HepG2 (cell line): ENCODE measurements around the gene KRT12. TPM values are rescaled to one million over a fixed set of nuclear protein-coding genes. Genes with fewer than 3 reads are reported as not detected.

Source experiments
- BCLAF1 ChIP-seq: fragments of 450-650 bp; IDR thresholded peaks from 2 replicates; pipeline ENCODE4 v1.6.1; 2017; ENCODE audit warnings: mild to moderate bottlenecking
- DNMT3B ChIP-seq: conservative IDR thresholded peaks from 2 replicates; pipeline ENCODE4 v1.6.1; 2016; ENCODE audit warnings: missing biosample characterization, control low read depth
- GLMP ChIP-seq: sonication (generic); formaldehyde crosslinking; IDR thresholded peaks from 2 replicates; pipeline ENCODE4 v1.9.0; 2021; ENCODE audit warnings: missing genetic modification reagents, mild to moderate bottlenecking, borderline replicate concordance
- KDM2A ChIP-seq: sonication (generic); formaldehyde crosslinking; IDR thresholded peaks from 2 replicates; pipeline ENCODE4 v1.4.0; 2020; ENCODE audit warnings: low read depth, missing genetic modification reagents, borderline replicate concordance
- MBNL3 ChIP-seq: fragments of 250-450 bp; sonication (Bioruptor Pico); conservative IDR thresholded peaks from 2 replicates; pipeline ENCODE4 v1.8.0; 2022; ENCODE audit warnings: mild to moderate bottlenecking, inconsistent platforms
- MXD1 ChIP-seq: sonication (generic); formaldehyde crosslinking; IDR thresholded peaks from 2 replicates; pipeline ENCODE4 v1.4.0; 2020; ENCODE audit warnings: mild to moderate bottlenecking, missing genetic modification reagents
- RARA ChIP-seq: IDR thresholded peaks from 2 replicates; pipeline ENCODE4 v1.6.1; 2016; ENCODE audit warnings: missing genetic modification reagents, missing compliant biosample characterization
- RORA ChIP-seq: sonication (generic); formaldehyde crosslinking; IDR thresholded peaks from 2 replicates; pipeline ENCODE4 v1.5.0; 2020; ENCODE audit warnings: mild to moderate bottlenecking, missing genetic modification reagents, moderate library complexity
- SMC3 ChIP-seq: IDR thresholded peaks from 2 replicates; pipeline ENCODE4 v1.6.1; 2011; ENCODE audit warnings: low read length, improper control_type of control experiment
- SOX5 ChIP-seq: IDR thresholded peaks from 2 replicates; pipeline ENCODE4 v1.6.1; 2016; ENCODE audit warnings: borderline replicate concordance
- STAG1 ChIP-seq: sonication (generic); formaldehyde crosslinking; IDR thresholded peaks from 2 replicates; pipeline ENCODE4 v1.4.0; 2020; ENCODE audit warnings: missing genetic modification reagents
- TOE1 ChIP-seq: sonication (generic); formaldehyde crosslinking; IDR thresholded peaks from 2 replicates; pipeline ENCODE4 v1.4.0; 2020; ENCODE audit warnings: mild to moderate bottlenecking, missing genetic modification reagents
- ZBTB10 ChIP-seq: sonication (generic); formaldehyde crosslinking; IDR thresholded peaks from 2 replicates; pipeline ENCODE4 v1.4.0; 2020; ENCODE audit warnings: missing genetic modification reagents, borderline replicate concordance
- ZFYVE20 ChIP-seq: sonication (generic); formaldehyde crosslinking; IDR thresholded peaks from 2 replicates; pipeline ENCODE4 v1.8.0; 2023; ENCODE audit warnings: low read depth, mild to moderate bottlenecking, moderate library complexity, missing genetic modification reagents, borderline replicate concordance
- ZGPAT ChIP-seq: IDR thresholded peaks from 2 replicates; pipeline ENCODE4 v1.6.1; 2016; ENCODE audit warnings: mild to moderate bottlenecking
- ZKSCAN5 ChIP-seq: sonication (generic); formaldehyde crosslinking; IDR thresholded peaks from 2 replicates; pipeline ENCODE4 v1.5.1; 2020; ENCODE audit warnings: mild to moderate bottlenecking, missing genetic modification reagents
- ZNF263 ChIP-seq: sonication (generic); formaldehyde crosslinking; IDR thresholded peaks from 2 replicates; pipeline ENCODE4 v1.4.0; 2020; ENCODE audit warnings: missing genetic modification reagents
- ZNF333 ChIP-seq: sonication (generic); formaldehyde crosslinking; IDR thresholded peaks from 2 replicates; pipeline ENCODE4 v1.4.0; 2020; ENCODE audit warnings: mild to moderate bottlenecking, missing genetic modification reagents, borderline replicate concordance
- ZNF33B ChIP-seq: sonication (generic); formaldehyde crosslinking; IDR thresholded peaks from 2 replicates; pipeline ENCODE4 v1.5.1; 2020; ENCODE audit warnings: mild to moderate bottlenecking, missing genetic modification reagents
- ZNF552 ChIP-seq: sonication (generic); formaldehyde crosslinking; IDR thresholded peaks from 2 replicates; pipeline ENCODE4 v1.9.0; 2022; ENCODE audit warnings: missing genetic modification reagents, mild to moderate bottlenecking, borderline replicate concordance
- polyA plus RNA-seq, 8 experiments: library from polyadenylated mRNA; depleted of rRNA in 3 of 8; stranded (reverse) in 7 of 8; unstranded in 1 of 8; fragments of >200 nt; fragmentation: Illumina TruSeq in 4 of 8; extraction: Trizol in 4 of 8; gene quantifications; 2 replicates each; pipeline versions ENCODE4 v1.2.1 to v1.2.3, GENCODE V29; 2011 to 2016; ENCODE audit warnings: low read depth in 4 of 8, missing spikeins in 1 of 8, mixed read lengths in 1 of 8; ENCODE audit not compliant: insufficient read depth in 1 of 8
- total RNA-seq, 5 experiments: library from RNA; depleted of rRNA; stranded (reverse); fragments of >200 nt; fragmentation: Illumina TruSeq; extraction: Trizol; gene quantifications; 2 replicates each; pipeline ENCODE4 v1.2.3, GENCODE V29; 2016; ENCODE audit warnings: low read depth in 1 of 5

KRT12 gene
- total and polyA plus RNA-seq, 2 of the 13 experiments (the other 11 are each of a cell fraction or from before 2014, with no cell fraction given): 0.07 to 0.09 TPM

GRCh38 chr17:40818733-40819527 is 48.1 kb downstream of the KRT12 start (continued):
- TF ChIP-seq ZBTB10 (CRISPR knock-in tag) (0 out of 2 replicates have a peak, but pooled peaks have one; percentile 2), GLMP (CRISPR knock-in tag) (no peak), ZNF552 (CRISPR knock-in tag) (no peak), ZNF263 (no peak), RORA (CRISPR knock-in tag) (no peak), ZKSCAN5 (no peak), TOE1 (no peak), ZGPAT (no peak; the same call in 1 of the 2 replicates), RARA (no peak), ZNF333 (CRISPR knock-in tag) (no peak), MXD1 (CRISPR knock-in tag) (no peak; the same call in 1 of the 2 replicates), ZNF33B (no peak), ZFYVE20 (CRISPR knock-in tag) (no peak), KDM2A (CRISPR knock-in tag) (peak; percentile 41; the same call in 1 of the 2 replicates), STAG1 (CRISPR knock-in tag) (no peak), MBNL3 (no peak), DNMT3B (CRISPR knock-in tag) (no peak), SOX5 (no peak), BCLAF1 (no peak), SMC3 (no peak)
